ENCODE measurements around the gene C11orf91. TPM values are rescaled to one million over a fixed set of nuclear protein-coding genes. Genes with fewer than 3 reads are reported as not detected.
A peak's percentile ranks its signal among the peaks of the same experiment; 100 is the strongest.
"Not testable (repeated sequence)": the region's sequence is repeated elsewhere in the genome, so short reads cannot be mapped to it uniquely, and the experiment has no call there.

The C11orf91 gene
- total RNA-seq, 3 donors from 2014 or later, result not detected

DNA sequence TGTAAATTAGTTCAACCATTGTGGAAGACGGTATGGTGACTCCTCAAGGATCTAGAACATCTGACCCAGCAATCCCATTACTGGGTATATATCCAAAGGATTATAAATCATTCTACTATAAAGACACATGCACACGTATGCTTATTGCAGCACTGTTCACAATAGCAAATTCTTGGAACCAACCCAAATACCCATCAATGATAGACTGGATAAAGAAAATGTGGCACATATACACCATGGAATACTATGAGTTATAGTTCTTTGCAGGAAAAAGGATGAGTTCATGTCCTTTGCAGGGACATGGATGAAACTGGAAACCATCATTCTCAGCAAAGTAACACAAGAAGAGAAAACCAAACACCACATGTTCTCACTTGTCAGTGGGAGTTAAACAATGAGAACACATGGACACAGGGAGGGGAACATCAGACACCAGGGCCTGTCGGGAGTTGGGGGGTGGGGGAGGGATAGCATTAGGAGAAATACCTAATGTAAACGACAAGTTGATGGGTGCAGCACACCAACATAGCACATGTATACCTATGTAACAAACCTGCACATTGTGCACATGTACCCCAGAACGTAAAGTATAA is 28.5 kb upstream of the C11orf91 start:
- not testable (repeated sequence) for ATAC-seq; H3K27me3 Mint-ChIP-seq (ENCODE audit: low read depth); H3K4me3 Mint-ChIP-seq; DNase-seq; H3K9me3 Mint-ChIP-seq
- Mint-ChIP-seq H3K4me1 (ENCODE audit: low read depth) (peaks cover 43% of the 10 kb centered on the region), H3K36me3 (ENCODE audit: insufficient read depth) (peaks cover 17% of the 10 kb centered on the region)

- H3K4me3 Mint-ChIP-seq; H3K27me3 Mint-ChIP-seq (ENCODE audit: low read depth); H3K9me3 Mint-ChIP-seq; ATAC-seq; DNase-seq: not testable (repeated sequence)
- H3K4me1 Mint-ChIP-seq (ENCODE audit: low read depth), result peaks cover 48% of the 10 kb centered on the region
- H3K36me3 Mint-ChIP-seq (ENCODE audit: insufficient read depth), result peaks cover 12% of the 10 kb centered on the region
Observed at GRCh38 chr11:33727539-33727938, 26.9 kb upstream of the C11orf91 start.

GRCh38 chr11:33725496-33725895 is 24.9 kb upstream of the C11orf91 start:
- Mint-ChIP-seq H3K9me3 (no peaks in the 10 kb centered on the region), H3K4me1 (ENCODE audit: low read depth) (peaks cover 45% of the 10 kb centered on the region), H3K36me3 (ENCODE audit: insufficient read depth) (peaks cover 17% of the 10 kb centered on the region), H3K4me3 (no peak overlapping the region), H3K27me3 (ENCODE audit: low read depth) (no peaks in the 10 kb centered on the region)
- ATAC-seq, result no peak
- DNase-seq, result no peak

DNA sequence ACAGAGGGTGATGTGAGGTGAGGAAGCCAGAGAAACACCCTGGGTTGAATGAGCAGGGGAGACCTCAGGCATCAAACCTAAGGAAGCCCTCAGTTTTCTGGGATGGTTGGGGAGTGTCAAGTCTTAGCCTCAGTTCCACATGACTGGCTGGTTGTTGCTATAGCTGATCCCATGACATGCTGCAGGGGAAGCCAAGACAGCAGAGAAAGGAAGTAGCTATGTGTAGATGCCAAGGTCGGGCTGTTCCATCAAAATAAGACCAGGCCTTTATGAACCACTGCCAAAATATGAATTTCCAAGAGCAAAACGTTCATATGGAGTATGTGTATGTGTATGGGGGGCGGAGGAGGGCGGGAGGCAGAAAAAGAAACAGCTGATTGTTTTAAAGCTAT is 24.0 kb upstream of the C11orf91 start:
- Mint-ChIP-seq H3K4me3 (no peak overlapping the region), H3K4me1 (ENCODE audit: low read depth) (peaks cover 45% of the 10 kb centered on the region), H3K36me3 (ENCODE audit: insufficient read depth) (peaks cover 23% of the 10 kb centered on the region)

DNA sequence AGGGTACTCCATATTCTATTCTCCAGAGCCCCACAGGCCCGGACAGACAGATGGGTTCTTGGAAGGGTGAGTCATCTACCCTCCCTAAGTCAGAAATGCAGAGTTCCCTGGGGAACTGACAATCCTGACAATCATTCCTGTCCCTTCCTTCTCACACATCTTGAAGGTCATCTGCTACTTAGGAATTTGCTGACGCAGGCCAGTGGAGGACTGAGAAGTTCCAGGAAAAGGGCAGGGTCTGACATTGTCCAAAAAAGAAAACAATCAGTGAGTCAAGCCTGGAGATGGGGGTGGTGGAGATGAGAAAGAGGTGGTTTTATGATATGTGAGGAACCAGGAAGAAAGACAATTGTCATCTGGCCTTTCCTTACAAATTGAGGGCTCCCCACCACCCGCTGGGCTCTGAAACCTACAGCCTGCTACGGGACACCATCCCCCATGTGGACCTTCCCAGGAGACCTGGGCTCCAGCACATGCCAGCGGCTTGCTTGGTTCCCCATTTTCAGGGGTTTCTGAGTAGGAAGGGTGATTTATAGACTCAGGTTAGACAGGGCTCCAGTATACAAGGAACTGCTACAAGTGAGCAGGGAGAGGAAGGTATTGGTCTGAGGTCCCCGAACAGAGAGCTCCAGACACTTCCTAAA is 22.7 kb upstream of the C11orf91 start:
- no peaks in the 10 kb centered on the region for H3K27me3 Mint-ChIP-seq (ENCODE audit: low read depth)
- peaks cover 42% of the 10 kb centered on the region for H3K4me1 Mint-ChIP-seq (ENCODE audit: low read depth)
- DNase-seq, result no peak
- H3K9me3 Mint-ChIP-seq, result no peaks in the 10 kb centered on the region
- H3K36me3 Mint-ChIP-seq (ENCODE audit: insufficient read depth), result peaks cover 20% of the 10 kb centered on the region
- peak in 1 of 2 donors; percentile 15 for ATAC-seq
- H3K4me3 Mint-ChIP-seq, result no peak overlapping the region

More for the DNA sequence above, 24.0 kb upstream of the C11orf91 start:
- no peaks in the 10 kb centered on the region for H3K27me3 Mint-ChIP-seq (ENCODE audit: low read depth)
- no peaks in the 10 kb centered on the region for H3K9me3 Mint-ChIP-seq
- DNase-seq, result no peak
- no peak for ATAC-seq

DNA sequence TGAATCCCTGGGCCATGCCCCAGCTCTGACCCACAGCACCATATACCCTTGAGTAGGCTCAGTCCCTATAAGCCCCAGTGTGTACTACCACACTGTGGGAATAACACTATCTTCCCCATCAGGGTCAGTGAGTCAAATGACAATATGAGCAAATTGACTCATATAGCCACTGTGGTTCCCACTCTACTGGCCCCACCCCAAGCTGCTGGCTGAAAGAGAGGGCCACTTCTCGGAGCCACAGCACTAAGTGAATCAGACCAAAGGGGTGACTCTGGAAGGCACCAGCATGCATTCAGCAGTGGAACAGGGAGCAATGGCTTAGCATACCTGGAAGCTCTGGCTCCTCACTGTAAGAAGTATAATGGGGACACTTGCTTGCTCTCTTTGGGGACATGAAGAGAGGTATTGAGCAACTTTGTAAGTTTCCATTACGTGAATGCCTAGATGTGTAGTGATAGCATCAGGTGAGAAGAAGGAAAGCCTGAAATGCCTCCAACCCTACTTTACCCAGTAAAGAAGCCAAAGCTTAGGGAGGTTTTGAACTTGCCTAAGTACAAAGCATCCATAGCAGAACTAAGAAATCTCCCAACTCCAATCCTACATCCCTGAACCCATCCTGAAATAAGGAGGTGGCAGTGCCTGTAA is 22.1 kb upstream of the C11orf91 start:
- peak; percentile 90 to 95 for ATAC-seq
- no peaks in the 10 kb centered on the region for H3K9me3 Mint-ChIP-seq
- peaks cover 42% of the 10 kb centered on the region for H3K4me1 Mint-ChIP-seq (ENCODE audit: low read depth)
- H3K36me3 Mint-ChIP-seq (ENCODE audit: insufficient read depth), result peaks cover 20% of the 10 kb centered on the region
- H3K4me3 Mint-ChIP-seq, result no peak overlapping the region
- no peaks in the 10 kb centered on the region for H3K27me3 Mint-ChIP-seq (ENCODE audit: low read depth)
- no peak for DNase-seq

DNA sequence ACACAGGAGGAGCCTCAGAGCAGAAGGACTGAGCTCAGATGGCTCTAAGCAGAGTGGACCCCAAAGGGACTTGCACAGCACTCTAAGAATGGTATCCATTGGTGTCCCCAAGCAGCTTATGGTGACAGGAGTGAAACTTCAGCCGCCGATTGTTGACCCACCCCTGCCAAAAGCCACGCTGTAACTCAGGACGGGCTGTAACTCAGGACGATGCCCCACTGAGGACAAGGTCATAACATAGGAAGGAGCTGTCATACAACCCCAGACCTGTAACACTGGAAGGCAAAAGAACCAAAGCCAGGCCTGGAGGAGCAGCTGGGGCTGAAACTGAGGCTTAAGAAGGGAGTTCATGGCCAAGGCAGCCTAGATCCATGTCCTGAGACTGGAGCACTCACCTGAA is 21.4 kb upstream of the C11orf91 start:
- DNase-seq (no peak), ATAC-seq (no peak)
- Mint-ChIP-seq H3K4me1 (ENCODE audit: low read depth) (peaks cover 39% of the 10 kb centered on the region), H3K9me3 (no peaks in the 10 kb centered on the region), H3K36me3 (ENCODE audit: insufficient read depth) (peaks cover 25% of the 10 kb centered on the region), H3K4me3 (no peak overlapping the region), H3K27me3 (ENCODE audit: low read depth) (no peaks in the 10 kb centered on the region)

DNA sequence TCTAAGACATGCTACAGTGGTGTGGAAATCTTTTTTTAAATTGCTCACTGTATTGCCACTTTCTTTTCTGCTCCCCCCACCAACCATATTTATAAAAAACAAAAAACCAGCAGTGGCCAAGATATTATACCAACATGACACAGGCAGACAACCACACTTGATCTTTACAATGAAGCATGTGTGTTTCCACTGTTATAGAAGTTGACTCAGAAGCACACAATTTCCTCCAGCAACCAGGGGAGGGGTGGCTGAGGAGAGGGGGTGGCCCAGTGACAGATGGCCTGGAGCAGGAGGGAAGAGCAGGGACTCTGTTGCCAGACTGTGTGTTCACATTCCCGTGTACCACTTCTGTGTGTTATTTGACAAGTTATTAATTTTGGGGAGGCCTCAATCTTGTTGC is 20.8 kb upstream of the C11orf91 start:
- Mint-ChIP-seq H3K4me3 (no peak overlapping the region), H3K4me1 (ENCODE audit: low read depth) (peaks cover 39% of the 10 kb centered on the region)
- ATAC-seq, result no peak

GRCh38 chr11:33719587-33719986 is 19.0 kb upstream of the C11orf91 start:
- Mint-ChIP-seq H3K27me3 (ENCODE audit: low read depth) (no peaks in the 10 kb centered on the region), H3K4me1 (ENCODE audit: low read depth) (peaks cover 31% of the 10 kb centered on the region), H3K36me3 (ENCODE audit: insufficient read depth) (peaks cover 30% of the 10 kb centered on the region), H3K9me3 (no peaks in the 10 kb centered on the region), H3K4me3 (no peak overlapping the region)
- DNase-seq (no peak), ATAC-seq (no peak)

More for the DNA sequence above, 20.8 kb upstream of the C11orf91 start:
- Mint-ChIP-seq H3K9me3 (no peaks in the 10 kb centered on the region), H3K27me3 (ENCODE audit: low read depth) (no peaks in the 10 kb centered on the region), H3K36me3 (ENCODE audit: insufficient read depth) (peaks cover 25% of the 10 kb centered on the region)
- no peak for DNase-seq

- no peaks in the 10 kb centered on the region for H3K27me3 Mint-ChIP-seq (ENCODE audit: low read depth)
- H3K4me1 Mint-ChIP-seq (ENCODE audit: low read depth), result peaks cover 20% of the 10 kb centered on the region
- DNase-seq, result no peak
- H3K36me3 Mint-ChIP-seq (ENCODE audit: insufficient read depth), result peaks cover 27% of the 10 kb centered on the region
- no peak for ATAC-seq
- no peaks in the 10 kb centered on the region for H3K9me3 Mint-ChIP-seq
- no peak overlapping the region for H3K4me3 Mint-ChIP-seq
Observed at GRCh38 chr11:33718440-33718839, 17.8 kb upstream of the C11orf91 start.

GRCh38 chr11:33716243-33716642 is 15.6 kb upstream of the C11orf91 start:
- Mint-ChIP-seq H3K27me3 (ENCODE audit: low read depth) (no peaks in the 10 kb centered on the region), H3K4me3 (no peak overlapping the region), H3K9me3 (no peaks in the 10 kb centered on the region), H3K36me3 (ENCODE audit: insufficient read depth) (peaks cover 25% of the 10 kb centered on the region), H3K4me1 (ENCODE audit: low read depth) (no peaks in the 10 kb centered on the region)
- ATAC-seq, result no peak
- DNase-seq, result no peak

DNA sequence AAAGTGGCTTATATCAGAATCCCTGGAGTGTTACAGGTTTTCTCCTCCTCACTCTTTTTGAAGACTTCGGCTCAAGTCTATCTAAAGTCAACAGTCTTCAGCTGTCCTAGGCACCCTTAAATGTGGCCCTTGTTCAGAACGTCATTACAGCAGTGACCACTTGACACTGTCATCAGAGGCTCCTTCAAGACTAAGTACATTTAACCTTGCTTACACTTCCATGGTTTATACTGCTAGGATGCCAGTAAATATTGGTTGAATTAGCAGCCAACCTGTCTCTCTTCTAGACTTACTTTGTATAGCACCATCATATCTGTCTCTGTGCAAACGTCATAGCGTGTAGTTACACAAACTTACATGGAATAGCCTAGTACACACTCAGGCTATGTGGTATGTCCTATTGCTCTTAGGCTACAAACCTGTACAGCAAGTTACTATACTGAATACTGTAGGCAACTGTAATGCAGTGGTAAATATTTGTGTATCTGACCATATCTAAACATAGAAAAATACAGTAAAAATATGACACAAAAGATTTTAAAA is 13.3 kb upstream of the C11orf91 start:
- ATAC-seq, result no peak
- no peaks in the 10 kb centered on the region for H3K27me3 Mint-ChIP-seq (ENCODE audit: low read depth)
- H3K4me1 Mint-ChIP-seq (ENCODE audit: low read depth), result no peaks in the 10 kb centered on the region
- H3K9me3 Mint-ChIP-seq, result no peaks in the 10 kb centered on the region
- peaks cover 15% of the 10 kb centered on the region for H3K36me3 Mint-ChIP-seq (ENCODE audit: insufficient read depth)
- no peak overlapping the region for H3K4me3 Mint-ChIP-seq
- no peak for DNase-seq

DNA sequence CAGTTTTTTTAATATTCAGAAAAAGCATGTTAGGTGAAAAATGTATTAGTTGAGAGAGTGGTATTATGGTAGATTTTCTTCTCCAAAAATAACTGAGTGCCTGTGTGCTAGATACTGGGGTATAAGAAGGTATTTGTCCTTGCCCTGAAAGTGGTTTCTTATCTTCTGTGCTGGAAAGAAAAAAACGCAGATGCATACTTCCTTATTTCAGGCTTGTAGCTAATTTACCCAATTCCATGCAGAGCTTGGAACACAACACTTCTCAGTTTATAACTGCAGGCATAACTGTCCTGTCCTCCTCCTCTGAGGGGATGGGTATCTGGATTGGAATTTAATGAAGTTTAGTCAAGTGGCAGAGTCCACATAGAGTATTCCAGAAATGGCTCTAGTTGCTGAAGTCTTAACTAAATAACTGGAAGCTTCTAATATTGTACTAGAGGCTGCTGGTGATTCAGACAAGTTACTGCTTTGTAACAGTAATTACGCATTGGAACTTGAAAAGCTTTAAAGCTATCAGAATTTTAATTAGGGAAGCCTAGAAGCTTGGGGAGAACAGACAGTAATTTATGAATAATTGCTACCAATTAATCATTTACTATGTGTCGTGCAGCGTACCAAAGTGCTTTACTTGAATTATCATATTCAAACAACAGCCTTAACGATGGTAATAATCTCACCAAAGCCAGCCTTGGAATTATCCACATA is 12.7 kb upstream of the C11orf91 start:
- peaks cover 19% of the 10 kb centered on the region for H3K36me3 Mint-ChIP-seq (ENCODE audit: insufficient read depth)
- H3K27me3 Mint-ChIP-seq (ENCODE audit: low read depth), result no peaks in the 10 kb centered on the region
- no peaks in the 10 kb centered on the region for H3K9me3 Mint-ChIP-seq
- no peak for ATAC-seq
- no peak overlapping the region for H3K4me3 Mint-ChIP-seq
- DNase-seq, result no peak
- no peaks in the 10 kb centered on the region for H3K4me1 Mint-ChIP-seq (ENCODE audit: low read depth)

GRCh38 chr11:33712436-33712835 is 11.8 kb upstream of the C11orf91 start:
- no peaks in the 10 kb centered on the region for H3K27me3 Mint-ChIP-seq (ENCODE audit: low read depth)
- H3K9me3 Mint-ChIP-seq, result no peaks in the 10 kb centered on the region
- H3K36me3 Mint-ChIP-seq (ENCODE audit: insufficient read depth), result peaks cover 21% of the 10 kb centered on the region
- H3K4me1 Mint-ChIP-seq (ENCODE audit: low read depth), result no peaks in the 10 kb centered on the region
- no peak overlapping the region for H3K4me3 Mint-ChIP-seq
- DNase-seq (no peak), ATAC-seq (no peak)
